Transverse colon (tissue), 3 donors: ENCODE data around the gene DIPK1B.

Experiments used
- CTCF ChIP-seq, 5 experiments: fragments of 200-600 bp in 3 of 5; fragments of 450-650 bp in 2 of 5; sonication (generic) in 3 of 5; IDR thresholded peaks; 1 replicate in 2 of 5; 2 replicates in 3 of 5; pipeline ENCODE4 v1.5.1; 2016 to 2017; ENCODE audit warnings: antibody characterized with exemption in 5 of 5, inconsistent platforms in 3 of 5, mild to moderate bottlenecking in 2 of 5, moderate library complexity in 1 of 5
- POLR2A ChIP-seq: fragments of 450-650 bp; IDR thresholded peaks from one replicate; pipeline ENCODE4 v1.6.1; 2016; ENCODE audit warnings: antibody characterized with exemption, mild to moderate bottlenecking, moderate library complexity

DNA sequence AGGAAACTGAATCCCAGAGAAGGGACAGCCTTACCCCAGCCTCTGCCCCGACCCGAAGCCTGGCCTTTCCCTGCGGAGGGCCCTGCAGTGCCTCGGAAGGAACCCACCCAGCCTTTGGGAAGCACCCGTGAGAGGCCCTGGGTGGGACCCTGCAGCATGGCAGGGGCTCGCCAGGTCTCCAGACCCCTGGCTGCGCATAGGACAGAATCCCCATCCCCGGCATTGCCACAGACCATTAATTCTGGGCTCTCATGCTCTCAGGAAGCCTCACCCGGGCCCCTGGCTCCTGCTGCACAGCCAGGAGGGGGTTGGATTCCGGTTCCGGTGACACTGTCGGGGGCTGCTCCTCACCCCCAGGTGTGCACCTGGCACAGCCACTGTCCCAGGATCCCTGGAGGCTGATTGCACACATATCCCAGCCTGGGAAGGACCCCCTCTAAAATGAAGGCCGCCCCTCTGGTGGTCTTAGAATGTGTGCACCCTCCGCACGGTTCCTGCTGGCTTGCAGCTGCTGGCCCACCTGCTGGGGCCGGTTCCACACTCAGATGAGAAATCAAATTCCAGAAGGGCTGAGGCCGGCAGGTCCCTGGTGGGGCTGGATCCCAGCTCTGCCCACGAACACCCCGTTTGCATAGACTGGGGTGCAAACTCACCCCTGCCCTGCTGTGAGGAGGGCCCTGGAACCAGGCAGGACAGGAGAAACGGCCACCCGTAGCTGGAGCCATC lies 45.0 kb upstream of the DIPK1B start:
- TF ChIP-seq POLR2A, result no peak
- TF ChIP-seq CTCF (IDR thresholded peaks at IDR 0.05), result no peak
